ENCODE results near the gene KRT35. TPM values are rescaled to one million over a fixed set of nuclear protein-coding genes. Genes with fewer than 3 reads are reported as not detected.

The KRT35 gene
- total and polyA plus RNA-seq, 4 donors: not detected

- no peak for TF ChIP-seq CTCF (IDR thresholded peaks at IDR 0.05; ENCODE audit: control extremely low read depth, extremely low read depth)
- ATAC-seq (ENCODE audit: insufficient read depth, low FRiP score) (no peak), DNase-seq (no peak)
- Histone ChIP-seq H3K4me3 (no peak overlapping the region), H3K27ac (ENCODE audit: low read depth in 1 of 2, low read length in 1 of 2) (no peak overlapping the region), H3K27me3 (ENCODE audit: control insufficient read depth in 3 of 3, insufficient read depth in 3 of 3, low read length in 2 of 3) (no peaks in the 10 kb centered on the region), H3K36me3 (ENCODE audit: control insufficient read depth in 4 of 4, insufficient read depth in 4 of 4, low read length in 4 of 4) (no peaks in the 10 kb centered on the region), H3K9ac (ENCODE audit: insufficient read depth in 1 of 2, low read length in 2 of 2) (no peak overlapping the region), H3K9me3 (ENCODE audit: control insufficient read depth in 4 of 4, insufficient read depth in 3 of 4, low read length in 3 of 4) (no peaks in the 10 kb centered on the region), H3K4me1 (ENCODE audit: control insufficient read depth in 5 of 5, insufficient read depth in 5 of 5, low read length in 5 of 5) (no peaks in the 10 kb centered on the region)
- 86 to 92% methylated on average over 22 of the region's 22 CpGs for WGBS, 2 donors
Observed at GRCh38 chr17:41476866-41477815, 3.8 kb downstream of the KRT35 start.

GRCh38 chr17:41475421-41475820, 5.5 kb downstream of the KRT35 start:
- no peaks in the 10 kb centered on the region for H3K4me1 ChIP-seq (ENCODE audit: control insufficient read depth in 5 of 5, insufficient read depth in 5 of 5, low read length in 5 of 5)
- H3K4me3 ChIP-seq: no peak overlapping the region
- H3K36me3 ChIP-seq (ENCODE audit: control insufficient read depth in 4 of 4, insufficient read depth in 4 of 4, low read length in 4 of 4): no peaks in the 10 kb centered on the region
- no peak overlapping the region for H3K9ac ChIP-seq (ENCODE audit: insufficient read depth in 1 of 2, low read length in 2 of 2)
- no peak for TF ChIP-seq CTCF (IDR thresholded peaks at IDR 0.05; ENCODE audit: control extremely low read depth, extremely low read depth)
- H3K27me3 ChIP-seq (ENCODE audit: control insufficient read depth in 3 of 3, insufficient read depth in 3 of 3, low read length in 2 of 3): no peaks in the 10 kb centered on the region
- 93% methylated on average over 4 of the region's 4 CpGs for WGBS, 2 donors
- peaks cover 0 to 4% (median 2%) of the 10 kb centered on the region in 4 donors for H3K9me3 ChIP-seq (ENCODE audit: control insufficient read depth in 4 of 4, insufficient read depth in 3 of 4, low read length in 3 of 4)
- no peak for DNase-seq
- no peak for ATAC-seq (ENCODE audit: insufficient read depth, low FRiP score)
- no peak overlapping the region for H3K27ac ChIP-seq (ENCODE audit: low read depth in 1 of 2, low read length in 1 of 2)

- Histone ChIP-seq H3K4me3 (no peak overlapping the region), H3K27me3 (ENCODE audit: control insufficient read depth in 3 of 3, insufficient read depth in 3 of 3, low read length in 2 of 3) (no peaks in the 10 kb centered on the region), H3K9ac (ENCODE audit: insufficient read depth in 1 of 2, low read length in 2 of 2) (no peak overlapping the region), H3K27ac (ENCODE audit: low read depth in 1 of 2, low read length in 1 of 2) (no peak overlapping the region), H3K36me3 (ENCODE audit: control insufficient read depth in 4 of 4, insufficient read depth in 4 of 4, low read length in 4 of 4) (no peaks in the 10 kb centered on the region), H3K4me1 (ENCODE audit: control insufficient read depth in 5 of 5, insufficient read depth in 5 of 5, low read length in 5 of 5) (no peaks in the 10 kb centered on the region), H3K9me3 (ENCODE audit: control insufficient read depth in 4 of 4, insufficient read depth in 3 of 4, low read length in 3 of 4) (peaks cover 0 to 4% (median 2%) of the 10 kb centered on the region in 4 donors)
- ATAC-seq (ENCODE audit: insufficient read depth, low FRiP score) (no peak), DNase-seq (no peak)
- 75 to 79% methylated on average over 8 of the region's 8 CpGs for WGBS, 2 donors
- TF ChIP-seq CTCF (IDR thresholded peaks at IDR 0.05; ENCODE audit: control extremely low read depth, extremely low read depth): no peak
Observed at GRCh38 chr17:41474863-41475262, 6.1 kb downstream of the KRT35 start.

Data from lung (tissue), 12 donors.